NCI-H2029 (cell line): ENCODE measurements around the gene POMT2.
"Not testable (repeated sequence)": the region's sequence is repeated elsewhere in the genome, so short reads cannot be mapped to it uniquely, and the experiment has no call there.

Experiments
- DNase-seq: peaks from one replicate; lab custom pipeline; 2025; lab: John Stamatoyannopoulos, UW

POMT2 gene

GRCh38 chr14:77301103-77301502 lies 19.6 kb downstream of the POMT2 start:
- DNase-seq = no peak

- DNase-seq = no peak
Measured at GRCh38 chr14:77299771-77300170, 20.9 kb downstream of the POMT2 start.

- DNase-seq = no peak
Measured at GRCh38 chr14:77296906-77297305, 23.8 kb downstream of the POMT2 start.

- no peak for DNase-seq
Measured at GRCh38 chr14:77296155-77296554, 24.5 kb downstream of the POMT2 start.

- DNase-seq = no peak
Measured at GRCh38 chr14:77290705-77291104, 30.0 kb downstream of the POMT2 start.

- DNase-seq = no peak
Measured at GRCh38 chr14:77286576-77286975, 34.1 kb downstream of the POMT2 start.

- no peak for DNase-seq
Measured at GRCh38 chr14:77284466-77284865, 36.2 kb downstream of the POMT2 start.

- no peak for DNase-seq
Measured at GRCh38 chr14:77284066-77284465, 36.6 kb downstream of the POMT2 start.

- no peak for DNase-seq
Measured at GRCh38 chr14:77281852-77282410, 38.8 kb downstream of the POMT2 start.

- DNase-seq = not testable (repeated sequence)
Measured at GRCh38 chr14:77280921-77281320, 39.8 kb downstream of the POMT2 start.

GRCh38 chr14:77279719-77280118 lies 41.0 kb downstream of the POMT2 start:
- no peak for DNase-seq

GRCh38 chr14:77278461-77279230 lies 42.0 kb downstream of the POMT2 start:
- DNase-seq = no peak

- DNase-seq = no peak
Measured at GRCh38 chr14:77276959-77277358, 43.7 kb downstream of the POMT2 start.

GRCh38 chr14:77276295-77276935 lies 44.3 kb downstream of the POMT2 start:
- DNase-seq = no peak

- DNase-seq = no peak
Measured at GRCh38 chr14:77275601-77276017, 45.1 kb downstream of the POMT2 start.

- no peak for DNase-seq
Measured at GRCh38 chr14:77275041-77275580, 45.6 kb downstream of the POMT2 start.

- no peak for DNase-seq
Measured at GRCh38 chr14:77273796-77274195, 46.9 kb downstream of the POMT2 start.

GRCh38 chr14:77272261-77272660 lies 48.4 kb downstream of the POMT2 start:
- DNase-seq = no peak

- DNase-seq = no peak
Measured at GRCh38 chr14:77271113-77271710, 49.5 kb downstream of the POMT2 start, which contains the start of gene NGB. TSS of gene NGB (minus strand) at chr14:77271206. CDS start at chr14:77270937, 269 bp downstream.

GRCh38 chr14:77270361-77271112 lies 50.1 kb downstream of the POMT2 start:
- DNase-seq = no peak

GRCh38 chr14:77268989-77269600 lies 51.6 kb downstream of the POMT2 start:
- no peak for DNase-seq
